VCaP (cell line): Measurements from ENCODE around the gene PES1.
"Not testable (repeated sequence)": the region's sequence is repeated elsewhere in the genome, so short reads cannot be mapped to it uniquely, and the experiment has no call there.

Source experiments
- H3K27ac ChIP-seq: fragments of 450-650 bp; 2 replicates; pipeline ENCODE4 v1.5.1; 2017
- CTCF ChIP-seq: fragments of 450-650 bp; conservative IDR thresholded peaks from 2 replicates; pipeline ENCODE4 v1.5.1; 2017; ENCODE audit warnings: mild to moderate bottlenecking, moderate library complexity

PES1 gene

GRCh38 chr22:30634471-30635233 is 42.9 kb upstream of the PES1 start:
- TF ChIP-seq CTCF: peak; percentile 92
- peak overlapping the region; percentile 65 for H3K27ac ChIP-seq

- not testable (repeated sequence) for H3K27ac ChIP-seq
Observed at GRCh38 chr22:30631469-30631868, 39.8 kb upstream of the PES1 start.

DNA sequence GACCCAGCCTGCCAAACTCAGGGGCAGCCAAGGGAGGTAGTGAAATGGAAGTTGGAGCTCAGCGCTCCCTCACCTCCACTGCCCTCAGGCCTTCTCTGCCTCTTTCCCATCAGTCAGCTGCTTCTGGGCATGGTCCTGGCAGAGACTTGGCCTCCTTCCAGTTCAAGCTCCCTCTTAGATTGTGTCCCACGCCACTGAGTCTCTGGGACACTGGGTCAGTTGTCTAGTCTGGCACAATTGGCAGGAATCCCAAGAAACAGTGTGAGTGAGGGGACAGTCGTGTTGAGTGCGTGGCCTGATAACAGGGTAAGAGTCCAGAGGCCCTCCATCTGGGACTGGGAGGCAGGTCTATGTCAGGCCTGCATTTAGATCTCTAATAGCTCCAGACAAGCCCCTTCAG is 36.8 kb upstream of the PES1 start:
- no peak overlapping the region for H3K27ac ChIP-seq
- TF ChIP-seq CTCF: no peak

DNA sequence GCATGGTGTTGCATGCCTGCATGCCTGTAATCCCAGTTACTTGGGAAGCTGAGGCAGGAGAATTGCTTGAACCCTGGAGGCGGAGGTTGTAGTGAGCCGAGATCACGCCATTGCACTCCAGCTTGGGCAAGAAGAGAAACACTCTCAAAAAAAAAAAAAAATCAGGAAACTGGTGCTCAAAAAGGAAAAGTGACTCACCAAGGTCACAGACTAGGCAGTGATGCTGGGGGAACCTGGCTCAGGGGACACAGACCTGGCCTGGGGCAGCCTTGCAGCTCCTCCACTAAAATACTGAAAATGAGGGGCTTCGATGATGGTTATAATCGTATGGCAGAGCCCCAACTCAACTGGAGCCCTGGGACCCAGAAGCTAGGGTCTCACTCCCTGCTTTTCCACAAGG is 35.8 kb upstream of the PES1 start:
- no peak for TF ChIP-seq CTCF
- H3K27ac ChIP-seq: no peak overlapping the region

GRCh38 chr22:30626413-30626812 is 34.7 kb upstream of the PES1 start:
- TF ChIP-seq CTCF: no peak
- no peak overlapping the region for H3K27ac ChIP-seq

GRCh38 chr22:30619909-30620308 is 28.2 kb upstream of the PES1 start:
- not testable (repeated sequence) for H3K27ac ChIP-seq

DNA sequence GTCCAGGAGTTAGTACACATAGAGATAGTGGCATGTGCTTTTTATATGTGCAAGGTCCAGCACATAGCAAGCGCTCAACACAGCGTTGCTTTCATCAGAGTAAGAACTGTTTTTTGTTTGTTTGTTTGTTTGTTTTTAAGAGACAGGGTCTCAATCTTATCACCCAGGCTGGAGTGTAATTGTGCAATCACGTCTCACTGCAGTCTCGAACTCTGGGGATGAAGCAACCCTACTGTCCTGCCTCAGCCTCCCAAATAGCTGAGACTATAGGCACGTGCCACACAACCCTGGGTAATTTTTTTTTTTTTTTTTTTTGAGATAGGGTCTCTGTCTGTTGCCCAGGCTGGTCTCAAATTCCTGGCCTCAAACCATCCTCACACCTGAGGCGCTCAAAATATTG is 26.1 kb upstream of the PES1 start:
- no peak for TF ChIP-seq CTCF
- H3K27ac ChIP-seq: no peak overlapping the region

GRCh38 chr22:30615543-30615954 is 23.8 kb upstream of the PES1 start:
- H3K27ac ChIP-seq: no peak overlapping the region
- TF ChIP-seq CTCF: no peak

DNA sequence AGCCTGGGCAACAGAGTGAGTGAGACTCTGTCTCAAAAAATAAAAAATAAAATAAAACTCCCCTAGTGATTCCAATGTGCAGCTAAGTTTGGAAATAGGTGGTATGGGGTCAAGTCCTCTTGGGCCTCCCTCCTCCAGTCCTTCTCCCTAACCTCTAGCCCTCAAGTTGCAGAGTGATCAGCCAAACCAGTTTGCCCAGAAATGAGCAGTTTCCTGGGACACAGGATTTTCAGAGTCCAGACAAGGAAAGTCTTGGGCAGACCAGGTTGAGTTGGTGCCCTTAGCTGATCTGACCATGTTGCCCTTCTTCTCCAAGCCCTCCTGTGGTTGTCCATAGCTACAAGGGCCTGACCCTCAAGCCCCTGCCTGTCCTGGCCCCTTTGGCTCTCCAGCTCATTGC is 23.2 kb upstream of the PES1 start:
- no peak for TF ChIP-seq CTCF
- no peak overlapping the region for H3K27ac ChIP-seq
